ENCODE measurements around the gene SNX25.

DNA sequence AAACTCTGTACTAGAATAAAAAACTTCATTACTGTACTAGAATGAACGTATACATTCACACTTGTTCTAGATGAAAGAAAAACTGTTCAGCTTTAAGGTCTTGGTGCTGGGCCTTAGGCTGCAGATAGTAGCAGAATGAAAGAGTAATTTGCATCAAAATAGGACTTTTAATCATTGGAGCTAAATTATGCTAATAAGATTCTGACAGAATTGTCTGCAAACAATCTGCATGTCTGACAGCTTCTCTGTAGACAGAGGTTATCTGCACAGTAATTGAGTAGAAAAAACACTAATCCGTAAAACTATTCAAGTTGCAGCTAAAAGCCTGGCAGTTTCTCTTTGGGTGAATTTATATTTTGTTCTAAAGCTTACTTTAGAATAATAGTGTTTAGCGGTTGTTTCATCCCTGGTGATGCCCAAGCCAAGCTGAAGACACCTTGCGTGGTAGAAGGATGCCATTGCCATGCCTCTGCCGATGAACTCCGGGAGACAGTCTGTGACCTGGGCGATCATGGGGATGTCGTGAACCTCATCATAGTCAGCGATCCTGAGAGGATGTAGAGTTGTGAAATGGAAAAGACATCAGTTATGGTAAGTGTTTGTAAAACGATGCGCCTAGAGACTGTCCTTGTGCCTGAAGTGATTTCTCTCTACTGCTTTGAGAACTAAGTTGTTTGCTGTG is 161.0 kb downstream of the SNX25 start:
- TF ChIP-seq, protein P1, sequence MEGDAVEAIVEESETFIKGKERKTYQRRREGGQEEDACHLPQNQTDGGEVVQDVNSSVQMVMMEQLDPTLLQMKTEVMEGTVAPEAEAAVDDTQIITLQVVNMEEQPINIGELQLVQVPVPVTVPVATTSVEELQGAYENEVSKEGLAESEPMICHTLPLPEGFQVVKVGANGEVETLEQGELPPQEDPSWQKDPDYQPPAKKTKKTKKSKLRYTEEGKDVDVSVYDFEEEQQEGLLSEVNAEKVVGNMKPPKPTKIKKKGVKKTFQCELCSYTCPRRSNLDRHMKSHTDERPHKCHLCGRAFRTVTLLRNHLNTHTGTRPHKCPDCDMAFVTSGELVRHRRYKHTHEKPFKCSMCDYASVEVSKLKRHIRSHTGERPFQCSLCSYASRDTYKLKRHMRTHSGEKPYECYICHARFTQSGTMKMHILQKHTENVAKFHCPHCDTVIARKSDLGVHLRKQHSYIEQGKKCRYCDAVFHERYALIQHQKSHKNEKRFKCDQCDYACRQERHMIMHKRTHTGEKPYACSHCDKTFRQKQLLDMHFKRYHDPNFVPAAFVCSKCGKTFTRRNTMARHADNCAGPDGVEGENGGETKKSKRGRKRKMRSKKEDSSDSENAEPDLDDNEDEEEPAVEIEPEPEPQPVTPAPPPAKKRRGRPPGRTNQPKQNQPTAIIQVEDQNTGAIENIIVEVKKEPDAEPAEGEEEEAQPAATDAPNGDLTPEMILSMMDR (conservative IDR thresholded peaks at IDR 0.05; ENCODE audit: low read depth, low read length) = no peak
- no peak for TF ChIP-seq EZH2 (IDR thresholded peaks at IDR 0.05; ENCODE audit: borderline replicate concordance, low read depth, low read length, poor library complexity, severe bottlenecking)

Data from A673 (cell line).